ENCODE measurements around the gene TNFRSF21.

TNFRSF21 gene

DNA sequence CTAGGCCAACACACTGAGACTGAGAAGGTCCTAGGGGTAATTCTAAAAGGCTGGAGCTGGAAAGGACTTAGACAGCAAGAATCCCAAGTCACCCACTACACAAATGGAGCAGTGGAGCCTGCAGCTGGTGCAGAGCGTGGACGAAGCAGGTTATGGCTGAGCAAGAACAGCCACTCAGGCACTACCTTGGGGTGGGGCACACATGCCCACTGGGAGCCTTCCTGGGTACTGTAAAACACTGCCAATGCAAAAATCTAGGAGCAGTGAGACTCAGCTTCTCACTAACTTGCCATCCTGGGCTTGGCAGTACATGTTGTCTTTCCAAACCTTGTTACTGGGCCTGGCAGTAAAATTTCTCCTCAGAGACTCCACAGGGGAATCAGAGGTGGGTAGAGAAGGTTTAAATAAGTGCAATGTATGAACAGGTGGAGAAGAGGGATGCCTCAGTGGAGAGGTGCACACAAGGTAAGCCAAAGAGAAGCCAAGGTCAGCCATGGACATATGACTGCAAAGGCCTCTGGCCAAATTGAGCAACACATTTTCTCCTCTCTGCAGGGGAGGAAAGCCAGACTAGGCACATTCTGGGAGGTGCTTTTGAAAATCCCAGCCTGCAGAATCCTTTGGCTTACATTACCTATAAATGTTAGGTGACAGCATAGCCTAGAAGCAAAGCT lies 105.6 kb downstream of the TNFRSF21 start:
- no peak for DNase-seq

GRCh38 chr6:47203266-47203937 lies 106.3 kb downstream of the TNFRSF21 start:
- no peak for DNase-seq

DNA sequence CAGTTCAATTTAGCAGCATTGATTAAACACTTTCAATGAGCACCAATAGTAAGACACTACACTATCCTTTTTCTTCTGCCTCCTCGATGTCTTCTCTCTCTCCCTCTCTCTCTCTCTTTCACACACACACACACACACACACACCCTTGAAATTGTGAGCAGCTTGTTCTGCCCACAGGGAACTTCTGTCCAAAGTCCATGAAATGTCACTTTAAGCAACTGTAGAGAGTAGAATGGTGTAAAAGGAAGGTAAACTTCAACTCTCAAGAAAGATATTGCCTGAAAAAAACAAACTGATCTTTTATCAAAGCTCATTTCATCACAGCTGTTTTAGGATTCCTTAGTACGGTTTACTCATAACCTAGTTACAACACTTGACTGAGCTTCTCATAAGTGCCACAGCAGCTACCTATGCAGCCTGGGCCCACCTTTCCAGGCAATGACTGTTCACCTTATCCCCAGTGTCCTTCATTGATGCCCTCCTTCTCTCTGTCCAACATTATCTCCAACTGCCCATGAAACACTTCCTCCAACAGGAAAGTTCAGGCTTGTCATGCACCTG lies 107.0 kb downstream of the TNFRSF21 start:
- DNase-seq, result no peak

DNA sequence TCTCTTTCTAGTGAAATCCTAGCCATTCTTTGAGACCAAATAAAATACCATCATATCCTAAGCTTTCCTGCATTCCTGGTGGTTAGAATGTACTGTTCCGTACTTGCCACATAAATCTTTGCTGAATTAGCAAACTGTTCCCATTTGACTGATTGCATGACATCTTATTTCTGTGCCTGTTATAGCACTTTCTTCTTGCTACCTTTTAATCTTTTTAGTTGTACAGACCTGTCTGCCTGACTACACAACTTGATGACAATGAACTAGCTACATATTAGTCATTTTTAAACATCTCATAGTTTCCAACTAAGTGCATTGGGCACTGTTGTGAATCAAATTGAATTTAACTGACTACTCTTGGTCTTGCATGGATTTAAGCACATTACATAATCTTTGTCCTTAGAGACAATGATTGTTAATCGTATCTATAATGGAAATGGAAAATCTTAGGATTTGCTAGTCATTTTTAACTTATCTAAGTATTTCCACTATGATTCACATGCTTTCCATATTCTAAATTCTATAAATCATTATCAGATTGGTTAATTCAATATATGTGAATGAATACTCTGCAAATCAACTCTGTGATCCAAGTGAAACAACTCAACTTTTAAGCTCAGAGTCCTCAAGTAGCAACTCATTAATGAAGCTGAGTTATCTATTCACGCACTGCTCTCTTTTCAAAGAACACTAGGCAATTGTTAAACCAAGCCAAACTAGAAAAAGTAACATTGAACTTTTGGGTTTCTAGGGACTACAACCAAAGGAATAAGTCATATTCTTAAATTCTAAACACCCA lies 109.0 kb downstream of the TNFRSF21 start:
- no peak for DNase-seq

- DNase-seq, result no peak
These were observed 111.7 kb downstream of the TNFRSF21 start for GRCh38 chr6:47197682-47198640.

DNA sequence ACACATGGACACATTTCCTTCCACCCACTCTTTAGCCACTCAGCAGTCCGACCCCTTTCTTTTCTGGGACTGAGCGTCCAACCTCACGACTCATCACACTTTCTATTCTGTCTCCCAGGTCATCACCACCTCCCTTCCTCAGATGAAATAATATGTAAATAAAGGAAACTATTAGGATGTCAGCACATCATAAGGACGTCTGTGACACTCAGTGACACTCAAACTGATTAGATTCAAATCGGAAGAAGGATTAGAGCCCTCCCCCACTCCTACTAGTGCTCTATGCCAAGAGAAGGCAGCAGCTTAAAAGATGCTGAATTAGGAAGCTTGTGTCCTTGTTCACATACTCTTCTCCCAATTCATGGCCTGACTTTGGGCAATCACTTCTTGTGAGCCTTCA lies 113.6 kb downstream of the TNFRSF21 start:
- no peak for DNase-seq

DNA sequence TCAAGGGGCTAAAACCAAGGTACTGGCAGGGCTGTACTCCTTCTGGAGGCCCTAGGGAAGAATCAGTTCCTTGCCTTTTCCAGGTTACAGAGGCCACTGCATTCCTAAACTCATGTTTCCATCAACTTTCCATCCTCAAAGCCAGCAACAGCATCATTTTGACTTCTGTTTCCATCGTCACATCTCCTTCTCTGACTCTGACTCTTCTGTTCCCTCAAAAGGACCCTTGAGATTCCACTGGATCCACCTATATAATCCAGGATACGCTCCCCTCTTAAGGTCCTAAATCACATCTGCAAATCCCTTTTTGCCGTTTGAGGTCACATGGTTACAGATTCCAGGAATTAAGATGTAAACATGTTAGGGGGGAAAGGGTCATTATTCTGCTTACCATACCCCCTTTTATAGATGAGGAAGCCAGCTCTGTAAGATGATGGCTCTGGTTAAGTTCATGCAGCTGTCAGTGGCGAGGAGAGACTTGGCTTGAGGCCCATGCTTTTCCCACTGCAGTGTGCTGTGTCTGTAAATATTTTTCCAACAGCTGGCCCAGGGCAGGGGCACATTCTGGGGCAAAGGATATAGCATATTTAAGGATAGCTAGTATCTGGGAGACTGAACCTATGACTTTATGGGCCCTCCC lies 114.6 kb downstream of the TNFRSF21 start:
- DNase-seq, result no peak

- no peak for DNase-seq
These were observed 121.1 kb downstream of the TNFRSF21 start for GRCh38 chr6:47188588-47189021.

GRCh38 chr6:47187893-47188587 lies 121.7 kb downstream of the TNFRSF21 start:
- no peak for DNase-seq

GRCh38 chr6:47187113-47187512 lies 122.6 kb downstream of the TNFRSF21 start:
- DNase-seq, result no peak

GRCh38 chr6:47182291-47182957 lies 127.3 kb downstream of the TNFRSF21 start:
- DNase-seq, result no peak

- no peak for DNase-seq
These were observed 128.0 kb downstream of the TNFRSF21 start for GRCh38 chr6:47181681-47182080.

All from NCI-H2081 treated with DMSO at 0.1 percent for 48 hours (cell line).